VCaP (cell line): ENCODE data around the gene FOXK1.
"Not testable (repeated sequence)": the region's sequence is repeated elsewhere in the genome, so short reads cannot be mapped to it uniquely, and the experiment has no call there.

Experiments
- H3K27ac ChIP-seq: fragments of 450-650 bp; 2 replicates; pipeline ENCODE4 v1.5.1; 2017
- CTCF ChIP-seq: fragments of 450-650 bp; conservative IDR thresholded peaks from 2 replicates; pipeline ENCODE4 v1.5.1; 2017; ENCODE audit warnings: mild to moderate bottlenecking, moderate library complexity

FOXK1 gene

GRCh38 chr7:4798706-4799235 is 116.7 kb downstream of the FOXK1 start:
- TF ChIP-seq CTCF, result no peak
- no peak overlapping the region for H3K27ac ChIP-seq

GRCh38 chr7:4799508-4800268 is 117.6 kb downstream of the FOXK1 start:
- no peak for TF ChIP-seq CTCF
- H3K27ac ChIP-seq, result no peak overlapping the region

- no peak for TF ChIP-seq CTCF
- no peak overlapping the region for H3K27ac ChIP-seq
These were observed 118.4 kb downstream of the FOXK1 start for GRCh38 chr7:4800487-4800886.

- TF ChIP-seq CTCF, result no peak
- no peak overlapping the region for H3K27ac ChIP-seq
These were observed 119.1 kb downstream of the FOXK1 start for GRCh38 chr7:4800926-4801838.

- no peak for TF ChIP-seq CTCF
- no peak overlapping the region for H3K27ac ChIP-seq
These were observed 119.7 kb downstream of the FOXK1 start for GRCh38 chr7:4801839-4802231.

- not testable (repeated sequence) for H3K27ac ChIP-seq
These were observed 120.5 kb downstream of the FOXK1 start for GRCh38 chr7:4802577-4802976.

- H3K27ac ChIP-seq, result no peak overlapping the region
- no peak for TF ChIP-seq CTCF
These were observed 121.5 kb downstream of the FOXK1 start for GRCh38 chr7:4803397-4804241.
